SHP77 treated with DMSO at 0.1 percent for 48 hours (cell line): Measurements from ENCODE around the gene NKX1-1.

Source experiments
- DNase-seq: peaks from one replicate; lab custom pipeline; 2025; lab: John Stamatoyannopoulos, UW

NKX1-1 gene

DNA sequence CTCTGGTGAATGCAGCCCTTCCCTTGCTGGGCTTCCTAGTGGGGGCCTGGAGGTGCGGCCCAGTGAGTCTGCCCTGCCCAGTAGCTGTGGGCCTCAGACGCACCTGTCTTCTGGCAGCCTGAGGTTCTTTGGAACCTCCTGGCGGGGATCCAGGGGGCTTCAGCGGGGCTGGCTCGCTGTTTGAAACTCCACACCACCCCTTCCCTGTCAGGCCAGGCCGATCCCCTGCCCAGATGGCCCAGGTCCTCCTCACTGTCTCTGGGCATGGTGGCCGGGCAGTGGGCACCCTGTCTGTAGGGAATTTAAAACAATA, 10.7 kb upstream of the NKX1-1 start:
- DNase-seq, result no peak

DNA sequence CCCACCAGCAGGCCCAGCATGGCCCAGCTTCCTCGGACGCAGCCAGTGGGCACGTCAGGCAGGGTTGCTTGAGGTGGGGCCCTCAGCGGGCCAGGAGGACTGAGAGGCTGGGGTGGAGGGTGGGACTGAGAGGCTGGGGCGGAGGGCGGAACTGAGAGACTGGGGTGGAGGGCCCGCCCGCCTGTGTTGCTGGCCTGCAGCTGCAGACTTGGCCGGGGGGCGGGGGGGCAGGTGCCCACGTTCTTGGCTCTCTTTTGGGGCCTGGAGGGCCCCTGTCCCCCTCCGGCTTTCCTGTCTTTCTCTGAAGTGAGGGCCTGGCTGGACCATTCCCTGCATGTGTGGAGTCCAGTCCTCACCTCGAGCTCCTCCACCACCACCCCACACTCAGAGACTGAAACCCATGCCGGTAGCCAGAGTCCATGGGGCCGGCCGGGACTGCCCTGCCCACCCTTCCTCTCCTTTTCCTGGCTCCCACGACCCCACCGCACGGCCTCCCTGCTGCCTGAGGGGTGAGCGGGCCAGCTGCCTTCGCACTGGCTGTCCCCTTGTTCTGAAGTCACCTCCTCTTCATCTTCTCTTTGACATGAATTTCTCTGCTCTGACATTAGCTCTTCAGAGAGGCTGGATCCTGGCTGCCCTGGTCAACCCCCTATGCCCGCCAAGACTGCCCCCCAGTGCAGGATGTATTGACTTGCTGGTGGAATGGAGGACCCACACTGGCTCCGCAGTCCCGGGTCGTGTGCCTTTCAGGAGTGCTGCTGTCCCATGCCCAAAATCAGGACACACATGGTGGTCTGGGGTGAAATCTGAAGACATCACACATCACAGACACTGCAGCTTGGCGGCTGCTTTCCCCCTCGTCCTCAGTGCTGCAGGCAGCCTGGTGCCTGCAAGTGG, 10.1 kb upstream of the NKX1-1 start:
- no peak for DNase-seq

DNA sequence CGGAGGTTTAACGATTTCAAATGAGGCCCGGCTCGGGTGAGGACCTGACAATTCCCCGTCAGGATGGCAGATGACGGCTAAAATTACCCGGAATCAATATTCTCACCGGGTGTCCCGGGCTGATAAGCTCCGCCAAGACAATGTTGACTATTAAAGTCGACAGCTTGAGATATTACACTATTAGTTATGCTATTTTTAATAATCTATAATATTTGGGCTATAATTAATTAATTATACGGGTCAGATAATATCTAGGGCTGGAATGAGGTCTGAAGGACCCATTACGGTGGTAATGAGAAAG, 9.4 kb upstream of the NKX1-1 start:
- no peak for DNase-seq

DNA sequence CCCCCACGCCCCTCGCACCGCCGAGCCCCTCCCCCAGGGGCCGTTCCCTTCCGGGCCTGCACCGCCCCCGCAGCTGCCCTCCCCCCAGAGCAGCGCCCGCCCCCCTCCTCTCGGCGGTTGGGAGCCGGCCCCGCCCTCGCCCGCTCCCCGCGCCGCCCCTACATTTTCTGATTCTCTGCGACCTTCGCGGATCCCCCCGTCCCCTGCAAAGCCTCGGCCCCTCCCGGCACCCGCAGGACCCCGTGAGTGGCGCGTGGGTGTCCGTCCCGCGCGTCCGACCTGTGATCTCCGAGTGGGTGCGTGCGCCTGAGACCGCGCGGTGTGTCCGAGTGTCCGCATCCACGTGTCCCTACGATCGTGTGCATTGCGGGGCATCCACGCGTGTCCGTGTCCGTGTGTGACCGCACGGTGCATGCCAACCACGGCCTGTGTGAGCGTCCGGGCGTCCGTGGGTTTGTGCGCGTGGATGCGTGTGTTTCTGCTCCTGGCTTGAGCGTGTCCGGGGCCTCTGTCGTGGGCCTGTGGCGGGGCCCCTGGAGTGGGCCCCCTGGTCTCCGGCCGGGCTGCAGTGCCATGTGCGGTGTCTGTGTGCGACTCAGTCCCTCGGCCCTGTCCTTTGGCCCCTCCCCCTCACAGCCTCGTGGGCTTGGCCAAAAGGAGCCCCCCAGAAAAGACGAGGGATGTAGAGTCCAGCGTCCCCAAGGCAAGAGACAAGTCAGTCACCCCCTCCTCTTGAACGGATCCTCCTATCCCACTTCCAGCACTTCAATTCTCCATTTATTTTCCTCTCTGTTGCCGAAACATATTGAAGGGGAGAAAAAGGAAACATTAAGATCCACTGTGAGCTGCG, 8.8 kb upstream of the NKX1-1 start:
- DNase-seq, result no peak

DNA sequence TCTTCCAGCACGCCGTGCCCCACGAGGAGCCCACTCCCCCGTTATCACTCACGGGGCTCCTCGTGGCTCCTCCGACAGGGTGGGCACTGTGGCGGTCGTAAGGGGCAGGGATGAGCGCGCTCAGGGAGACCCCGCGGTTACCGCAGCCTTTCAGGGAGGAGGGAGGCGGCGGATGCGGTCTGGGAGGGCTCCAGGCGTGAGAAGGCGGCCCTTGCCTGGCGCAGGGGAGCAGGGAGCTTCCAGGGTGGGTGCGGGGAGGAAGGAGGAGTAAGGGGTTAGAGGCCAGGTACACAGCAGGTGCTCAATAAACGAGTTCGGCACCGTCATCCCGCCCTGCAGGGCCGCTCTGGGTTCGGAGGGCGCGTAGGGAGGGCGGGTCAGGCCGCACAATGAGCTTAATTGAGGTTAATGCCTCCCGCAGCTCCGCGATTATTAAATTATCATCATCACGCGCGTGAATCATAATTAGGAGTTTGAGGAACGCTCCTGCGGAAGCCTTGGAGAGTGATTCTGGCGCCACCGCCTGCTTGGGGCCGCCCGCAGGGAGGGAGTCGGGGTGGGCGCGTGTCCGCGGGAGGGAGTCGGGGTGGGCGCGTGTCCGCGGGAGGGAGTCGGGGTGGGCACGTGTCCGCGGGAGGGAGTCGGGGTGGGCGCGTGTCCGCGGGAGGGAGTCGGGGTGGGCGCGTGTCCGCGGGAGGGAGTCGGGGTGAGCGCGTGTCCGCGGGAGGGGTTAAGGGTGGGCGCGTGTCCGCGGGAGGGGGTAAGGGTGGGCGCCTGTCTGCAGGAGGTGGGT, 7.6 kb upstream of the NKX1-1 start:
- no peak for DNase-seq

DNA sequence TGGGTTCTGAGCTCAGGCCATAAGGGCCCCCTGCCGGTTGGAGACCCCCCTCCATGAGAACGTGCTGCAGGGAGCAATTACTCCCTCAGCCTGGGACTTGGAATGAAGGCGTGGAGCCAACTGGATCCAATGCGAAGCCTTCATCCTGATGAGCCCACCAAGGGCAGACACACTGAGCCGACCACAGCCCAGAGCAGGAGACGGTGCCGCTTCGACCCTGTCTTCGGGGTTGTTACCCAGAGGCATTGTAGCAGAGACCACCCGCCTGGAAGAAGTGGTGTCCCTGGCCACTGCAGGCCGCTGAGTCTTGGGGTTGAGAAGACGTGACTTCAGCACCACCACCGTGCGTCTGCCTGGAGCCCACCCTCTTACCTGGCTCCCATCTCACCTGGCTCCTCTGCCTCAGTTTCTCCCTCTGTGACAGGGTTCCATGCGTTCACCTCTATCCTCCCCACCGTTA, 7.0 kb upstream of the NKX1-1 start:
- no peak for DNase-seq

DNA sequence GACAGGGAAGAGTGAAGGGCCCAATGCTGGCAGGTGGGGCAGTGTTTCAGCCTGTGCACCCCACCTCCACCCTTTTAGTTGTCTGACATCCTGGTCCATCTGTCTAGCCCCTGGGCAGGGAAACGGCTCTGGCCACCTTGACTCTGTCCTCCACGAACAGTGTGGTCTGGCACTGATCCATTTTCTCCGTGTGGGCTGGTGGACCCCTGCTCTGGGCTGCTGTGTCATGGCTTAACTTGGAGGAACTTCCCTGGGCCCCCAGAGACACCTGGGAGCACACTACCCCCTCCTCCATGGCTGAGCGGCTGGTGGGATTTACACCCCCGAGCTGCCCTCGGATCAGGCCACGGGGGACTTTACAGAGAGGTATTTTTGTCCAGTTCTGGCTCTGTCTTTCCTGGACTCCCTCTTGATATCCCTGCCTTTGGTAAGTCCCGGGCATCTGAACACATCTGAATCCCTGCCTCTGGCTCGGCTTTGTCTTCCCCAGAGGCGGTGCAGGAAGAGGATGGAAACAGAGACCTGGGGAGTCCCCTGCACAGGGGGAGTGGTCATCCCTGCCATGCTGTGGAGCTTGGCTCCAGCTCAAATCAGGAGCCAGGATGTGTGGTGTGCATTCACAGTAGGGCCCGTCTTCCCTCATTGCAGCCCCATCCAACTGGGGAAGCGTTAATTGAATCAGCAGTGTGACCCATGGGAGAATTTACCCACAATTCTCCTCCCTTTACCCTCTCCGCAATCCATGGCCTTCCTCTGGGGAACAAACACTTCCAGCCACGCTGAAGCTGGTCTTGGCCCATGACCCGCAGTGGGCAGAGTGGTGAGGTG, 6.3 kb upstream of the NKX1-1 start:
- no peak for DNase-seq

DNA sequence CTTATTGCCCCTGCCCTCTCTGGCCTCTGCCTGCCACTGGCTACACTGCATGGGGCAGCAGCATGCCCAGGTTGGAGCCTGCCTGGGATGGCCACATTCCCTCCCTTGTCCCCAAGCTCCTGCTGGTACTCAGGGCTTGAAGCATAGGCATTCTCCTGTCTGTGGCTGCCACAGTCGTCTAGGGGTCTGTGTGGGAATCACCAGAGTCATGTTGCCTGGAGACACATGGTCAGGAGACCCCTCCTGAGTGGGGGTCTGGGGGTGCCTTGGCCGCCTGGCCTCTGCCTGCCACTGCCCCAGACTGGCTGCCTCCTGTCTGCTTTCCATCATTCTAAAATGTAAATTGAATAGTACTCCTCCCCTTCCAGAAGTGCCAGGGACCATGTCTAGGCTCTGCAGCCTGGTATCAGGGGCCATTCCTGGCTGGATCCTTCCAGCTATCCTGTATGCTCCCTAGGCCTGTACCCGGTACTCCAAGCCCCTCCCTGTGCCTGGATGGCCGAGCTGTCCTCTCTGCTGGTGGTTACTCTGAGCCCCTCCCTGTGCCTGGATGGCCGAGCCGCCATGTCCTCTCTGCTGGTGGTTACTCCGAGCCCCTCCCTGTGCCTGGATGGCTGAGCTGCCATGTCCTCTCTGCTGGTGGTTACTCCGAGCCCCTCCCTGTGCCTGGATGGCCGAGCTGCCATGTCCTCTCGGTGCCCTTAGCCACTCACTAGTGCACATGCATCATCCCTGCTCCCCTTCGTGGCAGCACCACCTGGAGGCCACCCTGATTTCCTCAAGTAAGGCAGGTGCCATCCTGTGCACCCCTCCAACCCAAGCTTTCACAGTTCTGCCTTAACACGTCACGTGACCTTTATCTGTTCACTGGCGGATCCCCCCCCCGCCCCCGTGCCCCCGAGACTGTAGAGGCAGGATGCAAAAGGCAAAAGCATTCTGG, 5.5 kb upstream of the NKX1-1 start:
- DNase-seq, result no peak

DNA sequence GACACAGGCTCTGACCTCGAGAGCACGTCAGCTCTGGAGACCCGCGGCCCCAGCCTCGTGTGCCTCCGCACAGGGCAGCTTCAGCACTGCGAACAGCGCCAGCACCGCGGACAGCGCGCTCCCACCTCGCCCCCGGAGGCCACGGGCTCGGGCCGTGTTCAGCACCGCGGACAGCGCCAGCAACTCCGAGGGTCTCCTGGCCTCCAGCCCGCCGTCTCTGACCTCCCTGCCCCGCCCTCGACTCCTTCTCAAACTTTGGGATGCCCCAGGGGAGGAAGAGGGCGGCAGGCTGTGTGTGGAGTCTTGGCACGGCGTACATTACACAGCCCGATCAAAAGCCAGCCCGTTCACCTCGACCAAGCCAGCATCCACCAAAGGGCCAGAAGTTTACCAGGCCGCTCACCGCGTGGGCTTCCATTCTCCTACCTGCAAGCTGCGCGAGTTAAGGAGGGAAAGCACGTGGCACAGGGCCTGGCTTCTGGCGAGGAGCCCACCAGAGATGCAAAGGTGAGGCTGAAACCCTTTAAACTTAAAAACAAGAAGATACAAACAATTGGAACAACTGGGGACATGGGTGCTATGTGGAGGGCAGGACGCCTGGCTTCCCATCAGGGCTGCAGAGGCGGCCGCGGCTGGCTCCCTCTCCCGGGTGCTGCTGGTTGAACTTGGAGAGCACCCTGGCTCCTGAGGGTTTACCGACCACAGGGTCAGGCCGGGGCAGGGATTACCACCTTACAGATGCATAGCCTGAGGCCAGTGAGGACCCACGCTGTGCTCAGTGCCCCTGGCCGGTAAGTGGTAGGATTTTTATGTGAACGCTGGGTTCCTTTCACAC, 4.5 kb upstream of the NKX1-1 start:
- no peak for DNase-seq

DNA sequence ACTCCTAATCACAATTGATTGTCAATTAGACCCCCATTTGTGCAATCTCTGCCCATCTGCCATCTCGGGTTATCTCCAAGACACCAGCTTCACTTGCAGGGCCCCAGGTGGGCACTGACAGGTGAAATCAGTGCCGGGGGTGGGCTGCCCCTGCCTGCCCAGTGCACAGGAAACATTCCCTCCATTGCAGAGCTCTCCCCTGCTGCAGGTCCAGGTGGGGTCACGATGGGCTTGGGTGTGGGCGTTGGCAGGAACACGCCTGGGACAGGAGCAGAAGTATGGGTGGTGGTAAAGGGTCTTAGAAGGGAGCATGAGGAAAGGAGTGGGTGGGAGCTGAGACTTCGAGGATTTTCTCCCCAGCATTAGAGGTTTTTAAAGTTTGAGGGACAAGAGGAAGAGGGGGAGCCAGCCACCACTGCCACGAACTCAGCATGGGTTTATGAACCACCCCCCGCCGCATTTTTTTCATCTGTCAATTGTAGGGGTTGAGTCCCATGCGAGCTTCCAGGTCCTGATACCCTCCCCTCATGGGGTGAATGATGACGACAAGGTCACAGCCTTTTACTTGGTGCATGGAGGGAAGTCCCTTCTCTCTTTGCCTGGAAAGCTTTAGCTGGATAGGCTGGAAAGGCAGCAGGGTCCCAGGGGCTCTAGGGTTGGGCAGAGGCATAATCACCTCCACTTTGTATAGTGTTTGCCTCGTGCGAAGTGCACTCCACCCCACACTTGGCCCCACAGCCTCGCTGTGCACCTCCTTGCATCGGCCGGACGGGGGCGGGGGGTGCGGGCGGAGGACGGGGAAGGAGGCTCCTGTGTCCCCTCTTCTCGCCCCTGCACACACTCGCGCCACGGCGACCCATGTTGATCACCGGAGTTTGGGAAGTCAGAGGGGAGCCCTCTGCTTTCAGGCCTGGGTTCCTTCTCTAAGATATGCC, 3.5 kb upstream of the NKX1-1 start:
- DNase-seq, result no peak

DNA sequence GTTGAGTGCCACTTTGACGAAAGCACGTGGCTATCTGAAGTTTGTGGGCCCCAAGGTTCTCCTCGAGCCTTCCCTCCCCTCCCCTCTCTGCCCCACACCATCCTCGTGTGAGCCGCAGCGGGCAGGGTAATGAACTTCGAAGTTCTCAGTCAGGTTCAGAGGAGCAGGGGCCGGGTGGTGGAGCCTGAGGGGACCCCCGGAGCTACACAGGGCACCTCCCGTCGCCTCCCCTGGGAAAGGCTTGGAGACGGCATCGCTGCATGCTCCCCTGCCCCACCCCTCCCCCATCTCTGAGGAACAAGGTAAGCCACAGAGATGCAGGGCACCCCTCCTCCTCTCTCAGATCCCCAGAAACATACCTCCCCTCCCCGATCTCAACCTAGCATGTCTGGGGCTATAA, 2.8 kb upstream of the NKX1-1 start:
- DNase-seq, result no peak

DNA sequence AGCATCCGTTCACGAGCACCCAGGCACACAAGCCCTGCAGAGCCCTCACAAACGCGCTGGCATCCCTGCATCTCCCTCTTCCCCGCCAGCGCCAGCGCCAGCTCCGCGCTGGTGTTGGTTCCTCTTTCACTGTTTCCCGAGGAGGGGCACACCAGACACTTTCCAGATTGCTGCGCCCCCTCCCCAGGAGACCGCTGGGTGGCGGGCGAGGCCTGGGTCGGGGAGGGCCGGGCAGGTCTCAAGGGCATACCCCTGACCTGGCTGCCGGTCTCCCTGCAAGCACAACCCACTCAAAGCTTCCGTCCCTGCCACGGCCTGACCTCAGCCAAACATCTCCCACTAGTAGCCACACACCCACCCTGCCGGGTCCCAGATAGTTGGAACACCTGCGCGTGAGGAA, 2.2 kb upstream of the NKX1-1 start:
- DNase-seq, result no peak

DNA sequence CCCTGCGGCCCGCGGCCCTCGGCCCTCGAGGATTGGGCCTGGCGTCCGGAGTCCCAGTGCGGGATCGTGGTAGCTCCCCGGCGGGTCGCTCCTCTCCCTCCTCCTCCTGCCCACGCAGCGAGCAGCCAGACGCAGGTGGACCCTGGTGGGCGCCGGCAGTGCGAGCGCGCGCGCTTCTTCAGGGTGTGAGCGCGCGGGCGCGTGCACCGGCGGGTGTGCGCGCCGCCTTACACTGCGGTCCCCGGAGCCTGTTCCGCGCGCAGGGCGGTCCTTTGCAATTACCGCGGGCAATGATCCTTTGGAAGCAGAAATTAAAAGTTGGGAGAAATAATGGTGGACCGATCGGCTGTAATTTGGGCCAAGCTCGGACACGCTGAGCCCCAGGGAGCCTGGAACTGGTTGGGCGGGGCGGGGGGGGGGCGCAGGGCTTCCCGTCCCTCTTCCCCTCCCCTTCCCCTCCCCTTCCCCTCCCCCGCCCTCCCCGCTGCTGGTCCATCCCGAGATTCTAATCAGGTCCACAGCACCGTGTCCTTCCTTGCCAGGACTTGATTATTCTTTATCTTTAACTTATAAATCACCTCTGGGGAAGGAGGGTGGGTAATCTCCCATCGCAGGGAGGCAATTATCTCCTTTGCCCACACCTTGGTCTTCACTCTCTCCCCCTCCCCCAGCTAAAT, 1.6 kb upstream of the NKX1-1 start:
- no peak for DNase-seq

DNA sequence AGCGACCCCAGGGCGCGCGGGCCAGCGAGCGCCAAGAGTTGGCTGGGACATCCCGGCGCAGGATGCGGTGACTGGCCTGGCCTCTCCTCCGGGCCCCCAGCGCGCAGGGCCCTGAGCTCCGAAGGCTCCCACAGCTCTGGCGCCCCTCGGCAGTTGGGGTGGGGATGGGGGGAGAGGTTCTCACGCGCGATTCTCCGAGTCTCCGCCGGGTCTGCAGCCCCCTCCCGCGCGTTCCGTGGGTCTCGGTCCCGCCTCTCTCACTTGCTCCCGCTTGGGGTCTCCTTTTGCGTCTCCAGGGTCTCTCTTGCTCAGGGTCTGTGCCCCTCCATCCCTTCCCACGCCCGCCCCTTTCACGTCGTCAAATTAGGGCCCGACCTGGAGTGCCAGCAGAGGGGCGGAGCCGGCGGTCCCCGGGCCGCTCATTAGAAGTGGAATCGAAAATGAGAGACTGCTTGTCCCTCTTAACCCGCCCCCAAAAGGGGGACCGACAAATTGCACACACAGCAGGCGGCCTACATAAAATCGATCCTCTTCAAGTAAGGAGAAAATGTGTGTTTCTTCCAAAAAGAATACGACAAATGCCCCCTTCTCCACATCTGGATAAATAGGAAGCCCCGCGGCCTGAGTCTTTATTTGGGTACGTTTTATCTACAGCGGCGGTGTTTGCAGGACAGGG, 877 bp upstream of the NKX1-1 start:
- DNase-seq, result no peak

DNA sequence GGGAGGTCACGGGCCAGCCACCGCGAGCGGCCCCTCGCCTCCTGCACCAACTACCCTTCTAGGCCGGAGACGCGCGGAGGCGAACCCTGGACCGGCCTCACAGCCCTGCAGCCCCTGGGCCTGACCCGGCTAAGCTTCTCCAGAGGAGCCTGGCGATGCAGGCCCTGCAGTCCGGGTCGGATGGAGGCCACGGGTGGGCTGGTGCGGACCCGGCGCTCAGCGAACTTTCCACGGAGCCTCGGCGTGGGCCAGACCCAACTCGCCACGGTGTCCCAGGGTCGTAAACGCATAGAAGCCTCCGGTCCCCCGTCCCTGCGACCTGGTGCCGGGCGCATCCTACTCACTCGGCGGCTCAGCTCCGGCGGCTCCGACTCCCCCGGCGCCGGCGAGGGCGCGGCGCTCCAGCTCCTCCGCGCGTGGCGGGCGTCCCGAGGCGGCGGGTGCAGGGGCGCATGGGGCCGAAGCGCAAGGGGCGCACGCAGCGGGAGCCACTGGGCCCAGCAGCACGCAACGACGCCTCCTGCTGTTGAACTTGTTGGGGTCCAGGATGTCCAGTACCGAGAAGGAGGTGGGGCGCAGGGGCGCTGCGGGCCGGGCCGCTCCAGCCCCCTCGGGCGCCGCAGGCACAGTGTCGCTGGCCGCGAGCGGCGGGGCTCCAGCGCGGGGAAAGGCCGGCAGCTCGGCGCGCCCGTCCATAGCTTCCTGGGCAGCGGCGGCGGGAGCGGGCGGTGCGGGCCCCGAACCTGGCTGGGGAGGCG, 427 bp downstream of the NKX1-1 start:
- DNase-seq, result no peak

DNA sequence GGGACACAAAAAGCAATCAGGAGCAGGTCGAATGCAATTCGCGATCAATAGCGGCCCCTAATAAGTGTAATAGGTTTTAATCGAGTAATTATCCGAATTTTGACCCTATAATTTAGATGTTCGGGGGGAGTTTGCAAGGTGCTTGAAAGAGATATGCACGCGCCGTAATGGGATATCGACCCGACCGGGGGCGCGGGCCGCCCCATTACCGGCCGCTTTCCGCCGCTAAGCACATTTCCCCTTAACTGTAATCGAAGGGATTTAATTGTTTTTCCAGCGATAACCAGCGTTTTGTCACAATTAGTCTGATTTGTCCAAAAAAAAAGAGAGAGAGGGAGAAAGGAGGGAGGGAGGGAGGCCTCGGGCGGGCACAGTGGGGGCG, 997 bp downstream of the NKX1-1 start:
- no peak for DNase-seq
